Central memory CD8-positive, alpha-beta T cell (primary cell): Measurements from ENCODE around the gene CCNYL1.
"Not testable (repeated sequence)": the region's sequence is repeated elsewhere in the genome, so short reads cannot be mapped to it uniquely, and the experiment has no call there.

Experiments
- ATAC-seq: fragments of 150-1000 bp; cut with Tn5 transposase; replicated peaks from 2 replicates; pipeline ENCODE4 v1.10.0; 2022; ENCODE audit warnings: mild to moderate bottlenecking, moderate FRiP score, moderate number of reproducible peaks; ENCODE audit not compliant: poor library complexity, severe bottlenecking; ENCODE audit errors: extremely low read depth
- DNase-seq, 2 donors: peaks; one replicate each; pipeline ENCODE4 v3.0.0; 2021; ENCODE audit warnings: low spot score in 2 of 2
- H3K27ac Mint-ChIP-seq: one replicate; pipeline ENCODE4 v1.8.0; 2022; ENCODE audit warnings: low read depth, mild to moderate bottlenecking, moderate library complexity, mixed read lengths
- H3K27me3 Mint-ChIP-seq: one replicate; pipeline ENCODE4 v1.8.0; 2022; ENCODE audit warnings: mixed read lengths
- H3K36me3 Mint-ChIP-seq: one replicate; pipeline ENCODE4 v1.8.0; 2022; ENCODE audit warnings: mild to moderate bottlenecking, moderate library complexity, mixed read lengths; ENCODE audit not compliant: insufficient read depth
- H3K4me1 Mint-ChIP-seq: one replicate; pipeline ENCODE4 v1.8.0; 2022; ENCODE audit warnings: mixed read lengths
- H3K4me3 Mint-ChIP-seq: one replicate; pipeline ENCODE4 v1.8.0; 2022; ENCODE audit warnings: mild to moderate bottlenecking, moderate library complexity, mixed read lengths
- H3K9me3 Mint-ChIP-seq: one replicate; pipeline ENCODE4 v1.8.0; 2022; ENCODE audit warnings: mixed read lengths

The CCNYL1 gene

DNA sequence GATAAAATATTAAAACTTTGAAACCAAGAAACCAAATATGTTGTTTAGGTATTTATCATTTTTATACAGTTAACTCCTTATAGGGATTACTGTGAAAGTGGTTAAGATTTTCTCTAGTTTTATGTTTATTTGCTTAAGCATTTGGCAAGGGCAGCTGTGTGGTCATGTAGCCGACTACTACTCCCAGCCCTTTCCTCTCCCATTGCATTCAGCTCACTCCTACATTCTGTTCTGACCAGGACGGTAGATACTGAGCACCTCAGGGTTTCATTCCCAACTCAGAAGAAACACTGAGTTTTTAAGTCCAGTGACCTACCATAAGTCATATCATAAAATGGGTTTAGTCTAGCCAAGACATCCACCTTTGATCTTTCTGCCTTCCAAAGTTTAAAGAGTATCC, 38.4 kb downstream of the CCNYL1 start:
- ATAC-seq (no peak), DNase-seq (no peak)
- no peaks in the 10 kb centered on the region for H3K27me3 Mint-ChIP-seq
- no peaks in the 10 kb centered on the region for H3K9me3 Mint-ChIP-seq
- peaks cover 6% of the 10 kb centered on the region for H3K36me3 Mint-ChIP-seq
- H3K4me3 Mint-ChIP-seq: no peak overlapping the region
- no peak overlapping the region for H3K27ac Mint-ChIP-seq
- H3K4me1 Mint-ChIP-seq: no peaks in the 10 kb centered on the region

- Mint-ChIP-seq H3K4me1 (no peaks in the 10 kb centered on the region), H3K27me3 (no peaks in the 10 kb centered on the region), H3K27ac (no peak overlapping the region), H3K36me3 (peaks cover 6% of the 10 kb centered on the region), H3K4me3 (no peak overlapping the region), H3K9me3 (no peaks in the 10 kb centered on the region)
- ATAC-seq (no peak), DNase-seq (no peak)
Measured at GRCh38 chr2:207750345-207750744, 38.9 kb downstream of the CCNYL1 start.

DNA sequence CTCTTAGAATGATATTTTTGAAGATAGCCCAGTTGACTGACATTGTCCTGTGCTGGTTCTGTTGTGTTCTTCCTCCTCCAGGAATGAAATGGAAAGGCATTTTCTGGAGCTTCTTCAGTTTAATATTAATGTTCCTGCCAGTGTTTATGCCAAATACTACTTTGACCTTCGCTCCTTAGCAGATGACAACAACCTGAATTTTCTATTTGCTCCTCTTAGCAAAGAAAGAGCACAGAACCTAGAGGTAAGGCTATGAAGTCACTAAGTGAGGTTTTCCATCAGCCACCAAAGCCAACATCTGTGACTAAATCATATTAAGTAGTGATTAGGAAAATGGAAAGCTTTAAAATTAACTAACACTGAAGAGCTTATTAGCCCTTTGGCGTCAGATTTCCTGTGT, 39.4 kb downstream of the CCNYL1 start:
- Mint-ChIP-seq H3K27ac (no peak overlapping the region), H3K4me3 (no peak overlapping the region), H3K36me3 (peaks cover 6% of the 10 kb centered on the region), H3K9me3 (no peaks in the 10 kb centered on the region), H3K4me1 (no peaks in the 10 kb centered on the region), H3K27me3 (no peaks in the 10 kb centered on the region)
- ATAC-seq (no peak), DNase-seq (no peak)

DNA sequence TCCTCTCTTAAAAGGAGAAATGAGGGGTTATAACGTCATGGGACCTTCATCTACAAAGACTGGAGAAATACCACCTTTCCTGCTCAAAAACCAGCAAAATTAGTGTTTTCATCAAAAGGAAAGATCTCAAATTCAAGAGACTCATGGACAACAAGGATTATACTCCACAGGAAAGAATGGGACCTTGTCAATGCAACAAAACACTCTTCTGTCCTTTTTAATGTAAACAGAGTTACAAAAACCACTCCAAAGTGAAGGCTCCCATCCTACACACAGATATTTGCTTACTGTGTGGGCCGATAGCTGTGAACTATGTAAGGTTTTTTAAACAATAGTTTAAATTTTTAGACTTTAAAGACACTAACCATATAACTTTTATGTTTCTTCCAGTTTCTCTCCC, 42.2 kb downstream of the CCNYL1 start:
- not testable (repeated sequence) for H3K9me3 Mint-ChIP-seq, H3K4me1 Mint-ChIP-seq, H3K27ac Mint-ChIP-seq, H3K27me3 Mint-ChIP-seq, ATAC-seq, H3K4me3 Mint-ChIP-seq, DNase-seq, H3K36me3 Mint-ChIP-seq

DNA sequence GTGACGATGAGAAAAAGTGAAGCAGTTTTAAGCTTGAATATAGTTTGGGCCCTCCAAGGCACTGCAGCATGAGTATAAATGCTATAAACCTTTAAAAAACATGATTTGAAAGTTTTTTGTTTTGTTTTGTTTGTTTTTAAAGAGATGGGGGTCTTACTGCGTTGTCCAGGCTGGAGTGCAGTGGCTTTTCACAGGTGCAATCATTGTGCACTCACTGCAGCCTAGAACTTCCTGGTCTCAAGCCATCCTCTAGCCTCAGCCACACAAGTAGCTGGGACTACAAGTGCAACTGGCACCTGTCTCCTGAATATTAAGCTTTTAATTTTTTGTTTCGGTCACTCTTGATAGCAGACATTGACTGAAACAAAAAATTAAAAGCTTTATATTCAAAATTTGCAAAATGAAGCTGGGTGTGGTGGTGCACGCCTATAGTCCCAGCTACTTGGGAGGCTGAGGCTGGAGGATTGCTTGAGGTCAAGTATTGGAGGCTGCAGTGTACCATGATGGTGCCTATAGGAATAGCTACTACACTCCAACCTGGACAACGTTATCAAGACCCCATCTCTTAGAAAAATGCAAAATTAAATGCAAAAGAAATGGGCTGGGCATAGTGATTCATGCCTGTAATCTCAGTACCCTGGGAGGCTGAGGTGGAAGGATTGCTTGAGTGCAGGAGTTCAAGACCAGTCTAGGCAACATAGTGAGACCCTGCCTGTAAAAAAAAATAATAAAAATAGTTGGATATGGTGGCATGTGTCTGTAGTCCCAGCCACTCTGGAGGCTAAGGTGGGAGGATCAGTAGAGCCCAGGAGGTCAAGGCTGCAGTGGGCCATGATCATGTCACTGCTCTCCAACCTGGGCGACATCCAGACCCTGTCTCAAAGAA, 43.3 kb downstream of the CCNYL1 start:
- no peak overlapping the region for H3K4me3 Mint-ChIP-seq
- DNase-seq (no peak), ATAC-seq (no peak)
- no peaks in the 10 kb centered on the region for H3K9me3 Mint-ChIP-seq
- H3K27me3 Mint-ChIP-seq: peaks cover under 1% of the 10 kb centered on the region
- H3K4me1 Mint-ChIP-seq: no peaks in the 10 kb centered on the region
- H3K27ac Mint-ChIP-seq: no peak overlapping the region
- peaks cover 2% of the 10 kb centered on the region for H3K36me3 Mint-ChIP-seq

GRCh38 chr2:207758025-207758424, 46.6 kb downstream of the CCNYL1 start:
- Mint-ChIP-seq H3K4me1 (no peaks in the 10 kb centered on the region), H3K9me3 (no peaks in the 10 kb centered on the region), H3K36me3 (peaks cover 2% of the 10 kb centered on the region), H3K27ac (no peak overlapping the region), H3K27me3 (peaks cover 19% of the 10 kb centered on the region), H3K4me3 (no peak overlapping the region)
- no peak for DNase-seq
- no peak for ATAC-seq

DNA sequence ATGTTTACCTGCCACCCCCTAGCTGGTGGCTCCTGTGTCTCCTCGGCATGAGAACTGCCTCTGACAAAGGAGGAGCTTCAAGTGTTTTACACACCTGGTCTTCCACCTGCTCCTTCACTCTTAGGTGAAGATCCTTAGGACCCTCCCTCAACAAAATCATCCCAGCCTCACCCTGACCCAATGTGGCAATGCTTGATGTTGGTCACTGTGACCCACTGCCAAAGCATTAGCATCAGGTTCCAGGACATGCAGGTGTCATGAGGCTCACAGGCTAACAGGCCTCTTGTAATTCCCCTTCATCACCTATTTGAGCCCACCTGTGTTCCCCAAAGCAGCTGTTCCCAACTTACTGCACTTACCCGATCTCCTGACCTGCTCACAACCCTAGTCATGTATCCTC, 48.5 kb downstream of the CCNYL1 start:
- Mint-ChIP-seq H3K27ac (no peak overlapping the region), H3K27me3 (peaks cover 38% of the 10 kb centered on the region), H3K36me3 (no peaks in the 10 kb centered on the region), H3K4me1 (no peaks in the 10 kb centered on the region), H3K9me3 (no peaks in the 10 kb centered on the region), H3K4me3 (no peak overlapping the region)
- ATAC-seq (no peak), DNase-seq (no peak)

DNA sequence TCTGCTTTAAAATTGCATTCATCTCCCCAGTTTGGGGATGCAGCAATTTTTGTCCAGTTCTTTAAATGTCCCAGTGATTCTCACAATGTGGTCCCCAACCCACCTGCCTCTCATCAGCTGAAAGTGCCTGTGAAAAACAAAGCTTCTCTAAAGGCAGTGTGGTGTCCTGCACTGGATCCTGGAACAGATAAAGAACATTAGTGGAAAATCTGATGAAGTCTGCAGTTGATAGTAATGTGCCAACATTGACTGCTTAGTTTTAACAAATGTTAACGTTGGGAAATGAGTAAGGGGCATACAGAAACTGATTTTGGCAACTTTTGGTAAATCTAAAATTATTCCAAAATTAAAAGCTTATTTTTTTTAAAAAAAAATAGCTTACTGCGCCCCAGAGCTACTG, 49.0 kb downstream of the CCNYL1 start:
- DNase-seq (no peak), ATAC-seq (no peak)
- no peaks in the 10 kb centered on the region for H3K36me3 Mint-ChIP-seq
- no peaks in the 10 kb centered on the region for H3K4me1 Mint-ChIP-seq
- no peak overlapping the region for H3K27ac Mint-ChIP-seq
- H3K9me3 Mint-ChIP-seq: no peaks in the 10 kb centered on the region
- no peak overlapping the region for H3K4me3 Mint-ChIP-seq
- H3K27me3 Mint-ChIP-seq: peaks cover 43% of the 10 kb centered on the region

DNA sequence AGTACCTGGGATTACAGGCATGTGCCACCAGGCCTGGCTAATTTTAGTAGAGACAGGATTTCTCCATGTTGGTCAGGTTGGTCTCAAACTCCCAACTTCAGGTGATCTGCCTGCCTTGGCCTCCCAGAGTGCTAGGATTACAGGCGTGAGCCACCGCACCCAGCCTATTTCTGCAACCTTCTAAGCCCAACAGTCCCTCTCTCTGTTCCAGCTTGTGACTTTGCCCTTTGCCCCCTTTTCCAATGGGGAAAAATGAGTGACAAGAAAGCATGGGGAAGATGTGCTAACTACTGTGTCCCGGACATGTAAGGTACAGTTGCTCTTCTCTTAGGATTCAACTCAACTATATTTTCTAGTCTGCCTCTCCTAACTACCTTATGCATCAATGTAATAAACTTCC, 50.0 kb downstream of the CCNYL1 start:
- not testable (repeated sequence) for H3K36me3 Mint-ChIP-seq, H3K4me3 Mint-ChIP-seq, H3K4me1 Mint-ChIP-seq, ATAC-seq, H3K9me3 Mint-ChIP-seq, DNase-seq, H3K27ac Mint-ChIP-seq
- H3K27me3 Mint-ChIP-seq: peaks cover 53% of the 10 kb centered on the region

DNA sequence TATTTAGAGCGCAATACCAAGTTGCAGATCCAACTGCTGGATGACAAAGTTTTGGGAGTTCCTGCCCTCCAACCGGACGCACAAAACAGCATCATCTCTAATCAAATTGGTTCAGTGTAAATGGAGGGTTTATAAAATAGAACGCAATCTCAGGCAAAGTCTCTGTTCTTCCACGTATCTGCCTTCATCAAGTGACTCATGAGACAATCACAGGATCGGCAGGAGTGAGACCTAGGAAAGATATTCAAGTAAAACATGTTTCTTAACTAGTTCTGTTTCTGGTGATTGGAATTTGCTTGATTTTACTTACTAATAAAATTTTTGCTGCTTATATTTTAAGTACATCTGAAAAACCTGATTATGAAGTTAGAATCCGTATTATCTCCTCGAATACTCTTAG, 50.7 kb downstream of the CCNYL1 start:
- Mint-ChIP-seq H3K9me3 (no peaks in the 10 kb centered on the region), H3K36me3 (no peaks in the 10 kb centered on the region), H3K4me1 (peaks cover 7% of the 10 kb centered on the region), H3K4me3 (no peak overlapping the region), H3K27me3 (peaks cover 60% of the 10 kb centered on the region), H3K27ac (no peak overlapping the region)
- DNase-seq (no peak), ATAC-seq (no peak)

GRCh38 chr2:207763303-207763917, 52.0 kb downstream of the CCNYL1 start:
- ATAC-seq: no peak
- peaks cover 65% of the 10 kb centered on the region for H3K27me3 Mint-ChIP-seq
- peaks cover 19% of the 10 kb centered on the region for H3K4me1 Mint-ChIP-seq
- H3K27ac Mint-ChIP-seq: no peak overlapping the region
- no peak overlapping the region for H3K4me3 Mint-ChIP-seq
- H3K36me3 Mint-ChIP-seq: peaks cover 4% of the 10 kb centered on the region
- DNase-seq: no peak
- H3K9me3 Mint-ChIP-seq: no peaks in the 10 kb centered on the region

DNA sequence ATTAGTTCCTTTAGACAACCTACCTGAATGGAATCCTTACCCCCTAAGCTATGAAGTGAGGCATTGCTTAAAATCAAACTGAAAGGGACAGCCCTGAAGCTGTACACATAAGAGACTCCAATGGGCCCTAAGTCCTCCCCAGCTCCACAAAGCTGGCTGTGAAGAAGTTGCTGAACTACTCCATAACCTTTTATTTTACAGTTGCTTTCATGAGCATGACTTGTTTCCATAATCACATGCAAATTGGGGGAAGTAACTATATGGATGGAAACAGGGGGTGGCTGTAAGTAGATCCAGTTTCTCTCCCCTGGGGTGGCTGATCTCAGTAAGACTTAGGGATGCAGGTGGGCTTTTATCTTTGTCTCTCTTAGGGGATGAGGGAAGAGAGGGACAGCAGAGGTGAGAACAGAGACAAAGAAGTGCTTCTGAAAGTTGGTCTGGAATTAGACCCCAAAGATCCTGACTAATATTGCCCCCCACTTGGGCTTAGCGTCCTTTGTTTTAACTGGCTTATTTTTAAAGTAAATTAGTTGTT, 52.7 kb downstream of the CCNYL1 start:
- Mint-ChIP-seq H3K4me1 (peaks cover 20% of the 10 kb centered on the region), H3K27ac (no peak overlapping the region), H3K9me3 (no peaks in the 10 kb centered on the region), H3K4me3 (no peak overlapping the region), H3K36me3 (peaks cover 8% of the 10 kb centered on the region), H3K27me3 (peaks cover 65% of the 10 kb centered on the region)
- no peak for DNase-seq
- no peak for ATAC-seq

- no peak overlapping the region for H3K4me3 Mint-ChIP-seq
- H3K36me3 Mint-ChIP-seq: peaks cover 8% of the 10 kb centered on the region
- H3K27me3 Mint-ChIP-seq: peaks cover 56% of the 10 kb centered on the region
Measured at GRCh38 chr2:207765547-207765946, 54.1 kb downstream of the CCNYL1 start.

More at GRCh38 chr2:207765547-207765946, 54.1 kb downstream of the CCNYL1 start:
- no peaks in the 10 kb centered on the region for H3K9me3 Mint-ChIP-seq
- H3K27ac Mint-ChIP-seq: no peak overlapping the region
- no peak for DNase-seq
- H3K4me1 Mint-ChIP-seq: peaks cover 22% of the 10 kb centered on the region
- ATAC-seq: no peak
